Activated CD8-positive, alpha-beta memory T cell treated with anti-CD3 and anti-CD28 coated beads for 24 hours (primary cell): ENCODE results near the gene PLEKHA3.
"Not testable (repeated sequence)": the region's sequence is repeated elsewhere in the genome, so short reads cannot be mapped to it uniquely, and the experiment has no call there.

Experiments
- DNase-seq: peaks from one replicate; pipeline ENCODE4 v3.0.0-alpha.2; 2020

PLEKHA3 gene

DNA sequence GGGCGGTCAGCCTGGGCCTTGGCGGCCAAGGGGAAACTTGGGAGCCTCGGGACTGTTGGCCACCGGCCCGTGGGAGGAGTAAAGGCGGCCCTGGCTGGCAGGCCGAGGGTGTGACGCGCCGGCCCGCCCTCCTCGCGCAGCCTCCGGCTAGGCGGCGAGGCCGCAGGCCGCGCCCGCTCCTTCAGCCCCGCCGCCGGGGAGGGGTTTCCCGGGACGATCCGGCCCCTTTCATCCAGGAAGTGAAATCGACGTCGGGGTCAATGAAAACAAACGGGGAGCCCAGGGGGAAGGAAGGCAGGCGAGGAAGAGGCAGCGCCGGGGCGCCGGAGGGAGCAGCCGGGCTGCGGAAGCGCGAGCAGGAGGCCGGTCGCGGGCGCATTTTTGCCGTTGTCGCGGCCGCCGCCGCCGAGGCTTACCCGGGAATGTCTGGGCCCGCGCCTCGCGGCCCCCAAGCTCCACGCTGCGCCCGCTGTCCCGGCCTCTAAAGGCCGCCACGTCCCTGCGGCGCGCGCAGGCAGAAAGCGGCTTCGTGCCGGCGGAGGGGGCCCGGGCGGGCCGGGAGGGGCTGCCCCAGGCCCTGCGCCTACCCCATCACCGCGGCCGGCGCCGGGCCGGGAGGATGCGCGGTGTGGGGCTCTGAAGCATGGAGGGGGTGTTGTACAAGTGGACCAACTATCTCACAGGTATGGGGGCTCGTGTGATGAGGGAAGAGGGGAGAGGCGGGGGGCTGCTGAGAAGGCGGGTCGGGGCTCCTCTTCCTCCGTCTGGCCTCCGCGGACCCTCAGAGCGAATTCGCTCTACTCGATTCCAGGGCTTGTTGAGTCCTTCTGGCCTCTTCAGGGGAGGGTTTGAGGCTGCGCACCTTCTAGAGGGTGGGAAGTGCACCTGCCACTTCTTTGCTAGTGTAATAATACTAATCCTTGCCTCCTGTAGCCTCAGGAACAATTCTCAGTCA is at the start of gene PLEKHA3:
Gene PLEKHA3 (plus strand): TSS at position 231 of the 955 bp plus-strand sequence. CDS start 413 bp downstream, at position 644.
- peak; percentile 89 for DNase-seq

DNA sequence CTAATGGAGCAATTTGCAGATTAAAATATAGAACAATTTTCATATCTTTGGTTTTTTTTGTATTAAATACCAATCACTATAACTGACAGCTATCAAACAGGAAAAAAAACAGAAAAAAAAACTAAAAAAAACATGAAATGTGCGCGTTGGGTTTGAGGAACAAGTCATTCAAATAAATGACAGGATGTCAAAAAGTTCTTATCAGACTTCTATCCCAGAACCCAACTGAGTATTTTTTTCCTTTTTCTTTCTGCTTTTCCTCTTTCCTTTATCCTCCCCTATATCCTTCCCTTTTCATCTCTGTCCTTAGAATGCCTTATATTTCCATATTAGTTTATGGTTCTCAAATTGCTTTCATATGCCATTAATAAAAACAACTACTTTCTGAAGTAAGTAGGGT is 43.6 kb upstream of the PLEKHA3 start:
- no peak for DNase-seq

GRCh38 chr2:178441426-178441825 is 38.8 kb upstream of the PLEKHA3 start:
- no peak for DNase-seq

DNA sequence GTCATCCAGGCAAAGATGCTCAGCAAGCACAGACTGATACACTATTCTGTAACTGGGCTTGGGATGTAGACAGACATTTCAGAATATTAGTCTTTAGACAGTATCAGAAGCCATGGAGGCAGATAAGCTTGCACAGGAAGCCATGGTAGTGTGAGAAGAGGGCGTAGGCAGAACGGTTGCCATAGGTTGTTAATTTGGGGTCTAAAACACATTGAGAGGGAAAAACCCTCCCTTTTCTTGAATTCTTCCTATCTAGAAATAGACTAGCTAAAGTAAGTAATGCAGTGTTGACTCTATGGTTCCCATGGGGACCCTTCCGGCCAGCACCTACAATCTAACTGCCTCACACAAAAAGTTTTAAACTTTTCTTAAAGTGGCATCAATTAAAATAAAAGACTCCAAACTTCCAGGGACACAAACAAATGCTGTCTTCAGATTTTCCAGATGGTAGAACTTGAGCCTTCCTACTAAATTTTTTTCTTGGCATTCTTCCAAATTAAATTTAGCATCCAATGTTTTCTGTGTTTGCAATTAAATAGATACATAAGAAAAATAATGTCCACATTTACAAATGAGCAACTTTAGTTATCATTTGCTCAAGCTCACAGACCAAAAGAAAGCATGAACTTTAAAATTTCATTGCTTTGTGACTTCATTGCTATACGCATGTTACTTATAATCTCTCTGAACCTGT is 31.1 kb upstream of the PLEKHA3 start:
- no peak for DNase-seq

DNA sequence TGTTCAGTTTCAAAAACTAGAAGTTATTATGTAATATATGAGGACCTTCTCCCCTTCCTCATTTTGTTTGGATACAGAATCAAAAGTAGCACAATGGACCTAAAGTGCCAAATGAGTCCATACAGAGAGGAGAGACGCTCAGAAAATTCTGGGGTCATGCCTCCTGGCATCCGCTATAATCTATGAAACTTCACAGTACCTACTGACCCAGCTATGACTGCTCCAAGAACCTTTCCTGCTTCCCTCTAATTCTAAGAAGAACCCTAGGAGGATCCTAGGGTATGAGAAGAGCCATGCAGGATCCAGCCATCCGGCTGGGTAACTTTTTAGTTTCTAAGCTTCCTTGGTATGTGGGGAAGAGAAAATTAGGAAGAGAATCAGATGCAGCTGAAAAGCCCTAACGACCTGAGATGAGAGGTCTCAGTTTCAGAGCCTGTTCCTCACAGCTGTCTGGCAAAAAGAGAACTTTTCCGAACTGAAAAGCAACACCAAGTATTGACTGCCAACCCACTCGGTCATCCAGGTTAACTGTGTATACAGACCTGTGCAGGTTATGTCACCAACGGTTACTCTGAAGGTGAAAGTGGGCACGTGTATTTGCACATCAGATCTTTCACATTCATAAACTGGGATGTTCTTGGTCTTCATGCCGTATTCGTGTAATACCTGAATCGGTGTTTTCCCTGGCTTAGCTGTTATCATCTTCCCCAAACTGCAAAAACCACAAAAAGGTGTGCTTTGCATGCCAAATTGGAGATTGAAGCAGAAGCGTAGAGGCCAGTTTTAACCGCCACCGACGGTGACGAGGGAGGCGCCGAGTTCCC is 30.3 kb upstream of the PLEKHA3 start:
- DNase-seq = no peak

- peak; percentile 94 for DNase-seq
Measured at GRCh38 chr2:178450524-178450773, 29.8 kb upstream of the PLEKHA3 start.

DNA sequence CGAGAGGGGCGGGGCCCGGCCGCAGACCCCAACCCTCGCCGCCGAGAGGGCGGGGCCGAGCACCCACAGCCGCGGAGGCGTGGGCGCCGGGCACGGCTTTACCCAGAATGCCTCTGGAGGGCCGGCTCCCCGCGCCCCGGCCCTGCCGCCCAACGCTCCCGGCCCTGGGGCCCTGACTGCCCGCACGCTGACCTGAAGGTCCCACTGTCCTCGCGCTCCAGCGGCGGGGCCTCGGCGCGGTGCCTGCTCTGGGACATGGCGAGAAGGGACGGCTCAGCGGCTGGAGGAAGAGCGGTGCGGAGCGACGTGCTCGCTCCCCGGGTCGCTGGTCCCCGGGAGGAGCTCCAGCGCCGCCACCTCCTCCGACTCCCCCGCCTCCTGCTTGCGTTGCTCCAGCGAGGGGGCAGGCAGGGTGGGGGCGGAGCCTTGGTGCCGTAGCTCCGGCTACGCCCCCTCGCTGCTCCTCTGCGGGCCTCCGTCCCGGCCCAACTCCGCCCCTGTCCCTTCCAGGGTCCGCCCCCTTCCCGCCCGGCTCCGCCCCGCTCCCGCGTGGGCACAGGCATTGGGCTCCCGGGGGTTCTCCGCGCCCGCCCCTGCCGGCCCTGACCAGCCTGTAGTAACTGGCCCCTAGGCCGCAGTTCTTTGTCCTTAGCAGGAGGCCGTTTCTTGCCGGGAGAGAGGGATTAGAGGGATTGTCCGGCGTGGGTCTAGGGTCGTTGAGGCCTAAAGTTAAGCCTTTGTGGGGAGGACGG is 29.3 kb upstream of the PLEKHA3 start, which contains the start of the genes PJVK and PRKRA:
Gene PJVK (plus strand): TSS at position 605 of the 752 bp plus-strand sequence. CDS start 2,032 bp downstream, outside the sequence.
Gene PRKRA (minus strand): TSS at position 402 of the 752 bp plus-strand sequence. CDS start 145 bp downstream, at position 257.
- DNase-seq = peak; percentile 99

DNA sequence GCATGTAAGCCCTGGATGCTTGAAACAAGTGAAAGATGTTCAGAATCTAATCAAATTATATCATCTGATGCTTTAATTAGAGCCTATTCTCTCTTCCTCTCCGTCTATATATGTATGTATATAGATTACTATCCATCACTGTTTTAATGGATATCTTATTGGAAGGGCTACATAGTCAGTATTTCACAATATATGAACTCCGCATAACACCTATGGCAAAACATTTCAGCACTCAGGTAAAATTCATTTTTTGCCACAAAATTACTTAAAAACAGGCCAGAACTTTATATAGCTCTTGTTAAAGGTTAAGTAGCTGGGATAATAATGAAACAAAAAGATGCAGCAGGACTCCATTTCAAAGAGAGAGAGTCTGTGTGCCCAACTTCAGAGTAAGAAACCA is 27.9 kb upstream of the PLEKHA3 start:
- DNase-seq = no peak

DNA sequence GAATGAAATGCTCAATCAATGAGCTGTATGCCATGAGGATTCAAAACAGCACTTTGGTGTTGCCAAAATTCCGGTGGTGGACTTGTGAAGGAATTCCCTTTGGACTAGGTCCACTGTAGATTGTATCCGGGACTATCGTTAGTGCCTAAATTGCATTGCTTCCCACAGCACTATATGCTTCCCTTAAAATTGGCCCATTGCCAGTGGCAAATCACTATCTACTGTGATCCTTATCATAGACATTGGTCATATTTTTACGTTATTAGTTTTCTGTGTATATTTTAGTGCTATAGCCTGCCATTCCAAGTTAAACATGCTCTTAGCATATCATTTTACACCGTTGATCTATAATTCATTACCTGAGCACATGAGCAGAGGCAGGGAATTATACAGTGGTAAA is 27.4 kb upstream of the PLEKHA3 start:
- no peak for DNase-seq

GRCh38 chr2:178455947-178456346 is 24.3 kb upstream of the PLEKHA3 start:
- DNase-seq = no peak

DNA sequence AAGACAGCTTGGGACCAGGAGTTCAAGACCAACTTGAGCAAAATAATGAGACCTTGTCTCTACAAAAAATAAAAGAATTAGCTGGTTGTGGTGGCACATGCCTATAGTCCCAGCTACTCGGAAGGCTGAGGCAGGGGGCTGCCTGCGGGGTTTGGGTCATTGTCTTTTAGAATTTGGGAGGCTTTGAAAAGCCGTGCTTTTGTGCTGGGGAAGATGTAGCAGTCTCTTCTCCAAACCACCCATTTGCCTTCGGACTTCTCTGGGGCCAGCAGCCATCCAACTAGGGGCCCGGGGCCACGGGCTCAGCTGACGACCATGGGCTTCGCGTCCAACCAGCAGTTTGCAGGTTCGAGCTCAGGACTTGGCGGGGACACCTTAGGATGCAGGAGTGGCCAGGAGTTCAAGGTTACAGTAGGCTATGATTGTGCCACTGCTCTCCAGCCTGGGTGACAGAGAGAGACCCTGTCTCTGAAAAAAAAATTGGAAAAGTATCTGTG is 22.8 kb upstream of the PLEKHA3 start:
- no peak for DNase-seq

- no peak for DNase-seq
Measured at GRCh38 chr2:178469219-178469849, 10.9 kb upstream of the PLEKHA3 start.

- not testable (repeated sequence) for DNase-seq
Measured at GRCh38 chr2:178471313-178471712, 8.9 kb upstream of the PLEKHA3 start.

DNA sequence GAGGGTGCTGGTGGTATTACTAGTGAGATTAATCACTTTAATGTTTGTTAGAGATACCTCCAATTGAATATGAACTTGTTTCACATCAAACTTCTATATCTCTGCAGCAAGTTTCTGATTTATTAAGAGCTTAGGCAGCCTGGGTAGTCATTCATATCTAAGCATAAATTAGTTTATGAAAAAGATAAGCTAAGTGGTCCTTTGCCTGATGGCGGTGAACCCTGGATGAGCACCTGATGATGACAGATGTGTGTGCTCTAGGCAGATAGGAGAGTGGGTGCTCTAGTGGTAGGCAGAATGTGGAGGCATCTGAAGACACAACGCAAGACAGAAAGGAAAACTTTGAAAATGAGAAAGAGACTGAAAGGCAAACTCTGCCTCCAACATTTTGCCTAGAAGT is 6.9 kb upstream of the PLEKHA3 start:
- DNase-seq = no peak

DNA sequence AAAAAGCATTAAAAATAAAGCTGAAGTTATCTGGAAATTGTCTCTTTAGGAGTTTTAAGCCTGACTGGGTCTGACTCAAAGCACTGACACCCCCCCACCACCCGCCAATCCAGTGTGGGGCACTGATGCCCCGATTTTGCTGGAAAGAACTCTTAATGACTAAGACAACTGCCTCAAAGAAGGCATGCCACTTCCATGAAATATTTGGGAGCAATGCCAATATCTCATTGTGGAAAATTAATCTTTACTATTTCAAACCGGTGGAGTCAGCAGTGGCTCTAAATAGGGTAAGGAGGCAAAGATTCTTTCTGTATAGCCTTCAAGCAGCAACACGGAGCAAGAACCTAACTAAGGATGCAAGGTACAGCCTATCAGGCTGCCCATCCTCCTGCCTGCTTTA is 6.3 kb upstream of the PLEKHA3 start:
- no peak for DNase-seq

- DNase-seq = no peak
Measured at GRCh38 chr2:178474560-178474959, 5.7 kb upstream of the PLEKHA3 start.

DNA sequence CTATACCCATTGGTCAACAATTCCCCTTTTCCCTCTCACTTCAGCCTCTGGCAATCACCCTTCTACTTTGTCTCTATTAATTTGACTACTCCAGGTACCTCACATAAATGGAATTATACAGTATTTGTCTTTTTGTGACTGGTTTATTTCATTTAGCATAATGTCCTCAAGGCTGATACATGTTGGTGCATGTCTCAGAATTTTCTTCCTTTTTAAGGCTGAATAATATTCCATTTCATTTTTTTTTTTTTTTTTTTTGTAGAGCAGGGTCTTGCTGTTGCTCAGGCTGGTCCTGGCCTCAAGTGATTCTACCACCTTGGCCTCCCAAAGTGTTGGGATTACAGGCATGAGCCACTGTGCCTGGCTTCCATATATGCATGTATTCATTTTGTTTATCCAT is 3.8 kb upstream of the PLEKHA3 start:
- DNase-seq = no peak

GRCh38 chr2:178477443-178478129 is 2.7 kb upstream of the PLEKHA3 start:
- DNase-seq = no peak

GRCh38 chr2:178478130-178478438 is 2.2 kb upstream of the PLEKHA3 start:
- DNase-seq = no peak

DNA sequence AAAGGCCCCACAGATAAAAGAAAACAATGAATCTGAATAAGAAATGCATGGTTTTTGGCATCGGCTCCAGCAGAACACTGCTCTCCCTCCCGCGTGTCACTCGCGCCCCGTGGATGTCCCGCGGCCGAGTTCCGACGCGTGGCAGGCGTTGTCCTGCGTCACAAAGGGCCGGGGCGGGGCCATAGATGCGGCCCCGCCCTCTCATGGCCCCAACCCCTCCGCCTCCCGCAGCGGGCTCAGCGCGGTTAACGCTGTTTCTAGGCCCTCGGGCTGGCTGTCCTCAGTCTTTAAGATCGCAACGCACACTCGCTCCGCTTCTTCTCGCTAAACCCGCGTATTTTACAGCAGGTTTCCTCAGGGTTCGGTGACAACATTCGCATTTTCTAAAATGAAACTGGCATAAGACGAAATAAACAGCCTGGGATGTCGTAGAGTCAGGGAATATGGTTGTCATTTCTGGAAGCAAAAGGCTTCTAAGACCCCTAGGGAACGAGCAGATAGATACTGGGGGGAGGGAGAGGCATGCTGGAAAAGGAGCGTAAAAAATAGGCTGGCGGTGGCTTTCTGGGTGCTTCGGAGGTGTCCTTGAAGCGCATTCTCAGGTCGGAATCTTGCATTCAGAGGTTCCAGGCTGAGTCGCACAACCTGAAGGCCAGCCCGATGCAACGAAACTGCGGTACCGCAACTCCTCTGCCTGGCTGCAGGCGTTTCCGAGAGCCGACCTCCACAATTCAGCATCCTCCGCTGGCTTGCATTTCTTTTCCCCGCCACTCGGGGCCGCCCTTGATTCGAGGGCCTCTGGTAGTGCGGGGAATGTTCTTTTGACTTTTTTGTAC is 1.6 kb upstream of the PLEKHA3 start, which contains the start of gene FKBP7:
Gene FKBP7 (minus strand): TSS at position 162 of the 836 bp plus-strand sequence. CDS start 101 bp downstream, at position 61.
- DNase-seq = peak; percentile 89
